K562 (cell line): ENCODE results near the gene PITPNM1. TPM values are rescaled to one million over a fixed set of nuclear protein-coding genes. Genes with fewer than 3 reads are reported as not detected.

Experiments used
- ATF1 ChIP-seq, 2 experiments: fragments of 450-650 bp in 1 of 2; IDR thresholded peaks; 2 replicates each; pipeline ENCODE4 v1.6.1; 2016; ENCODE audit warnings: missing compliant biosample characterization in 1 of 2, missing genetic modification characterization in 1 of 2
- CTCFL ChIP-seq: IDR thresholded peaks from 2 replicates; pipeline ENCODE4 v1.6.1; 2011; ENCODE audit warnings: borderline replicate concordance, low read depth, mild to moderate bottlenecking, moderate library complexity, low read length; ENCODE audit not compliant: insufficient read depth, poor library complexity, severe bottlenecking
- E2F3 ChIP-seq: fragments of 250-450 bp; sonication (Bioruptor Pico); IDR thresholded peaks from 2 replicates; pipeline ENCODE4 v1.4.0; 2020; ENCODE audit warnings: mild to moderate bottlenecking
- FOXA3 ChIP-seq, 2 experiments: fragments of 450-650 bp in 1 of 2; sonication (generic) in 1 of 2; formaldehyde crosslinking; IDR thresholded peaks in 1 of 2; conservative IDR thresholded peaks in 1 of 2; 2 replicates each; pipeline versions ENCODE4 v1.4.0 to v1.8.0; 2020 to 2022; ENCODE audit warnings: mild to moderate bottlenecking in 2 of 2, missing genetic modification reagents in 1 of 2
- FUS ChIP-seq: fragments of 200-400 bp; formaldehyde crosslinking; optimal IDR thresholded peaks from 2 replicates; pipeline ENCODE3; 2017; ENCODE audit warnings: low read depth, low read length
- NCOA4 ChIP-seq: fragments of 450-650 bp; IDR thresholded peaks from 2 replicates; pipeline ENCODE4 v1.6.1; 2018; ENCODE audit warnings: mild to moderate bottlenecking; ENCODE audit not compliant: partially characterized antibody
- NFXL1 ChIP-seq: fragments of 450-650 bp; formaldehyde crosslinking; IDR thresholded peaks from 2 replicates; pipeline ENCODE4 v1.4.0; 2021; ENCODE audit warnings: mild to moderate bottlenecking
- TEAD1 ChIP-seq, 2 experiments: fragments of 450-650 bp in 1 of 2; sonication (generic) in 1 of 2; formaldehyde crosslinking; IDR thresholded peaks; 2 replicates each; pipeline versions ENCODE4 v1.4.0 to v1.8.0; 2020 to 2022; ENCODE audit warnings: mild to moderate bottlenecking in 2 of 2, missing genetic modification reagents in 1 of 2
- ZNF174 ChIP-seq: fragments of 250-450 bp; sonication (Bioruptor Pico); IDR thresholded peaks from 2 replicates; pipeline ENCODE4 v1.4.0; 2020; ENCODE audit warnings: mild to moderate bottlenecking
- polyA plus RNA-seq, 8 experiments: library from polyadenylated mRNA; depleted of rRNA in 4 of 8; stranded (reverse) in 5 of 8; unstranded in 3 of 8; fragments of >200 nt; fragmentation: Nextera tagmentation in 2 of 8; fragmentation: Illumina TruSeq in 1 of 8; extraction: Ambion mirVana in 2 of 8; extraction: Trizol in 1 of 8; gene quantifications; 2 replicates each; pipeline versions ENCODE4 v1.2.1 to v1.2.3, GENCODE V29; 2011 to 2014; ENCODE audit warnings: inconsistent platforms in 1 of 8, missing spikeins in 1 of 8
- total RNA-seq, 7 experiments: library from RNA; depleted of rRNA in 6 of 7; stranded (reverse); fragments of >200 nt in 6 of 7; fragmentation: Illumina TruSeq in 2 of 7; extraction: Trizol in 2 of 7; gene quantifications; 2 replicates each; pipeline versions ENCODE4 v1.2.1 to v1.2.3, GENCODE V29; 2011 to 2021; ENCODE audit warnings: low replicate concordance in 1 of 7
- TF ChIP-seq, protein P1 (sequence below), 2 experiments: fragments of 450-650 bp; IDR thresholded peaks; 2 replicates each; pipeline ENCODE4 v1.6.1; 2016; ENCODE audit warnings: mild to moderate bottlenecking in 2 of 2, borderline replicate concordance in 1 of 2, low read depth in 1 of 2, moderate library complexity in 1 of 2
- TF ChIP-seq, protein P2 (sequence below): fragments of 250-450 bp; sonication (Bioruptor Pico); IDR thresholded peaks from 2 replicates; pipeline ENCODE4 v1.8.0; 2021; ENCODE audit warnings: moderate library complexity, mild to moderate bottlenecking, inconsistent platforms
- TF ChIP-seq, protein P3 (sequence below): fragments of 250-450 bp; sonication (Bioruptor Pico); IDR thresholded peaks from 2 replicates; pipeline ENCODE4 v1.9.0; 2021; ENCODE audit warnings: mild to moderate bottlenecking, inconsistent platforms

Gene PITPNM1
- total and polyA plus RNA-seq, 9 of the 15 experiments (the other 6 are each of a cell fraction or from before 2014, with no cell fraction given): 0.11 to 53.7 (median 16.0) TPM

DNA sequence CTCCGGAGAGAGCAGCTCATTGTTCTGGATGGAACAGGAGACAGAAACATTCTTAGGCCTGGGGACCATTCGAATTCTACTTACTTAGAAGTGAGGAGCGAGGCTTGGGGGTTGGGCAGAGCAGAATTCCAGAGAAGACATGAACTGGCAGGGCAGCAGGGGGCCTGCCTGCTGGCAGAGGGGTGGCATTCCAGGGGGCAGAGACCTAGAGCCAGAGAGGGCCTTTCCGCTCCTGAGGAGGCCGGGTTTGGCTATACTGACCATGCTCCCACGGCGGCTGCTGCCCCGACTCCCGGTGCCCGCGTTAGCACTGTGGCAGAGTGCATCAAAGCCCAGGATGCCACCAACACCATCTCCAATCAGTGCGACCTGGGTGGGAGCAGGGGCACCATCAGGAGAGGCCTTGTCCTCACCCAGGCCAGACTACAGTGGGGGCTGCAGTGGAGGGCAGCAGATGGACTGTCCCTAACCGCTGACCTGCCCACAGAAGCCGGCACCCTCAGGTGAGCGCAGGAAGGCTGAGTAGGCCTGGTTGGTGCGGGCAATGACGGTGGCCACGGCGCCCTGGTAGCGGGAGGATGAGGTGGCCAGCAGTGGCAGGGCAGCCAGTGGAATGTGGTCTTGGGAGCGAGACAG is 7.4 kb downstream of the PITPNM1 start (continued):
- TF ChIP-seq, protein P1, sequence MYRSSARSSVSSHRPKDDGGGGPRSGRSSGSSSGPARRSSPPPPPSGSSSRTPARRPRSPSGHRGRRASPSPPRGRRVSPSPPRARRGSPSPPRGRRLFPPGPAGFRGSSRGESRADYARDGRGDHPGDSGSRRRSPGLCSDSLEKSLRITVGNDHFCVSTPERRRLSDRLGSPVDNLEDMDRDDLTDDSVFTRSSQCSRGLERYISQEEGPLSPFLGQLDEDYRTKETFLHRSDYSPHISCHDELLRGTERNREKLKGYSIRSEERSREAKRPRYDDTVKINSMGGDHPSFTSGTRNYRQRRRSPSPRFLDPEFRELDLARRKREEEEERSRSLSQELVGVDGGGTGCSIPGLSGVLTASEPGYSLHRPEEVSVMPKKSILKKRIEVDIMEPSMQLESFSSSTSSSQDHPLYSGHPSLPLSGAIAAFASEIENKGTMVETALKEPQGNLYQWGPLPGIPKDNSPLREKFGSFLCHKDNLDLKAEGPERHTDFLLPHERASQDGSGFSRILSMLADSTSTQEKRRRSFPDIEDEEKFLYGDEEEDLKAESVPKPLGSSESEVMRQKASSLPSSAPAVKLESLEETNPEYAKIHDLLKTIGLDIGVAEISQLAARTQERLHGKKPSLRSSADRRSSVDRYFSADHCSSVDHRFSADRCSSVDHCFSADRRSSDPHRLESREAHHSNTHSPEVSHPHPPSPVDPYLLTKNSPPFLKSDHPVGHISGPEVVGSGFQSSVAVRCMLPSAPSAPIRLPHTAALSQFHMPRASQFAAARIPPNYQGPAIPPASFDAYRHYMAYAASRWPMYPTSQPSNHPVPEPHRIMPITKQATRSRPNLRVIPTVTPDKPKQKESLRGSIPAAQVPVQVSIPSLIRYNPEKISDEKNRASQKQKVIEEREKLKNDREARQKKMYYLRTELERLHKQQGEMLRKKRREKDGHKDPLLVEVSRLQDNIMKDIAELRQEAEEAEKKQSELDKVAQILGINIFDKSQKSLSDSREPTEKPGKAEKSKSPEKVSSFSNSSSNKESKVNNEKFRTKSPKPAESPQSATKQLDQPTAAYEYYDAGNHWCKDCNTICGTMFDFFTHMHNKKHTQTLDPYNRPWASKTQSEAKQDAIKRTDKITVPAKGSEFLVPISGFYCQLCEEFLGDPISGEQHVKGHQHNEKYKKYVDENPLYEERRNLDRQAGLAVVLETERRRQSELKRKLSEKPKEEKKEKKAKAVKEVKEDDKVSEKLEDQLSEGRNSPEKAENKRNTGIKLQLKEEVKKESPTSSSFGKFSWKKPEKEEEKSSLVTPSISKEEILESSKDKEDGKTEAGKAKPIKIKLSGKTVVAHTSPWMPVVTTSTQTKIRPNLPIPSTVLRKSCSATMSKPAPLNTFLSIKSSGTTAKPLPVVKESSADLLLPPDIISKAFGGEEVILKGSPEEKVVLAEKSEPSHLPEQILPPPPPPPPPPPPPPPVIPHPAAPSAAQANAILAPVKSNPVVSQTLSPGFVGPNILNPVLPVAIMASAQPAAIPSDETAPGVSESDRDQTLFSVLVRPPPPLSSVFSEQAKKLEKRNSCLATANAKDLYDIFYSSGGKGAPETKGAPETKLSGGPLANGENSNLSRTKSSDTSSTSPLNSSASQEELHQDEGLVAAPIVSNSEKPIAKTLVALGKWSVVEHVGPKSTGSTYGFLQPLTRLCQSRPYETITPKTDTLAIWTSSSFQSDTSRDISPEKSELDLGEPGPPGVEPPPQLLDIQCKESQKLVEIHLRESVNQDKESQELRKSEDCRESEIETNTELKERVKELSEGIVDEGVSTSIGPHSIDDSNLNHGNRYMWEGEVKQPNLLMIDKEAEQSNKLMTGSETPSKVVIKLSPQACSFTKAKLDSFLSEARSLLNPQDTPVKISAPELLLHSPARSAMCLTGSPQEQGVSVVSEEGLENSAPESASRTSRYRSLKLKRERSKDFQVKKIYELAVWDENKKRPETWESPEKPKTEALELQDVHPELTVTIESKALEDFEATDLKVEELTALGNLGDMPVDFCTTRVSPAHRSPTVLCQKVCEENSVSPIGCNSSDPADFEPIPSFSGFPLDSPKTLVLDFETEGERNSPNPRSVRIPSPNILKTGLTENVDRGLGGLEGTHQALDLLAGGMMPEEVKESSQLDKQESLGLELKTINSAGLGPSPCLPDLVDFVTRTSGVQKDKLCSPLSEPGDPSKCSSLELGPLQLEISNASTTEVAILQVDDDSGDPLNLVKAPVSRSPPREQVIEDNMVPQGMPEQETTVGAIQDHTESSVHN (IDR thresholded peaks at IDR 0.05; ENCODE audit: borderline replicate concordance in 1 of 2, low read depth in 1 of 2): no peak
- TF ChIP-seq FUS: no peak
- TF ChIP-seq NFXL1 (CRISPR knock-in tag): no peak
- no peak for TF ChIP-seq ATF1 (CRISPR knock-in tag; IDR thresholded peaks at IDR 0.05)
- TF ChIP-seq ATF1 (tag; IDR thresholded peaks at IDR 0.05): no peak
- TF ChIP-seq ZNF174 (CRISPR knock-in tag): no peak
- no peak for TF ChIP-seq TEAD1 (CRISPR knock-in tag; IDR thresholded peaks at IDR 0.05)
- no peak for TF ChIP-seq CTCFL
- TF ChIP-seq, protein P2, sequence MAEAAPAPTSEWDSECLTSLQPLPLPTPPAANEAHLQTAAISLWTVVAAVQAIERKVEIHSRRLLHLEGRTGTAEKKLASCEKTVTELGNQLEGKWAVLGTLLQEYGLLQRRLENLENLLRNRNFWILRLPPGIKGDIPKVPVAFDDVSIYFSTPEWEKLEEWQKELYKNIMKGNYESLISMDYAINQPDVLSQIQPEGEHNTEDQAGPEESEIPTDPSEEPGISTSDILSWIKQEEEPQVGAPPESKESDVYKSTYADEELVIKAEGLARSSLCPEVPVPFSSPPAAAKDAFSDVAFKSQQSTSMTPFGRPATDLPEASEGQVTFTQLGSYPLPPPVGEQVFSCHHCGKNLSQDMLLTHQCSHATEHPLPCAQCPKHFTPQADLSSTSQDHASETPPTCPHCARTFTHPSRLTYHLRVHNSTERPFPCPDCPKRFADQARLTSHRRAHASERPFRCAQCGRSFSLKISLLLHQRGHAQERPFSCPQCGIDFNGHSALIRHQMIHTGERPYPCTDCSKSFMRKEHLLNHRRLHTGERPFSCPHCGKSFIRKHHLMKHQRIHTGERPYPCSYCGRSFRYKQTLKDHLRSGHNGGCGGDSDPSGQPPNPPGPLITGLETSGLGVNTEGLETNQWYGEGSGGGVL: no peak
- TF ChIP-seq, protein P3, sequence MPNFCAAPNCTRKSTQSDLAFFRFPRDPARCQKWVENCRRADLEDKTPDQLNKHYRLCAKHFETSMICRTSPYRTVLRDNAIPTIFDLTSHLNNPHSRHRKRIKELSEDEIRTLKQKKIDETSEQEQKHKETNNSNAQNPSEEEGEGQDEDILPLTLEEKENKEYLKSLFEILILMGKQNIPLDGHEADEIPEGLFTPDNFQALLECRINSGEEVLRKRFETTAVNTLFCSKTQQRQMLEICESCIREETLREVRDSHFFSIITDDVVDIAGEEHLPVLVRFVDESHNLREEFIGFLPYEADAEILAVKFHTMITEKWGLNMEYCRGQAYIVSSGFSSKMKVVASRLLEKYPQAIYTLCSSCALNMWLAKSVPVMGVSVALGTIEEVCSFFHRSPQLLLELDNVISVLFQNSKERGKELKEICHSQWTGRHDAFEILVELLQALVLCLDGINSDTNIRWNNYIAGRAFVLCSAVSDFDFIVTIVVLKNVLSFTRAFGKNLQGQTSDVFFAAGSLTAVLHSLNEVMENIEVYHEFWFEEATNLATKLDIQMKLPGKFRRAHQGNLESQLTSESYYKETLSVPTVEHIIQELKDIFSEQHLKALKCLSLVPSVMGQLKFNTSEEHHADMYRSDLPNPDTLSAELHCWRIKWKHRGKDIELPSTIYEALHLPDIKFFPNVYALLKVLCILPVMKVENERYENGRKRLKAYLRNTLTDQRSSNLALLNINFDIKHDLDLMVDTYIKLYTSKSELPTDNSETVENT (CRISPR knock-in tag): no peak
- no peak for TF ChIP-seq NCOA4
- TF ChIP-seq FOXA3 (CRISPR knock-in tag; conservative IDR thresholded peaks at IDR 0.05 in 1 of 2, IDR thresholded peaks at IDR 0.05 in 1 of 2): no peak
- TF ChIP-seq E2F3 (CRISPR knock-in tag): no peak
